ENCODE data around the gene SOX2. TPM values are rescaled to one million over a fixed set of nuclear protein-coding genes. Genes with fewer than 3 reads are reported as not detected.
A peak's percentile ranks its signal among the peaks of the same experiment; 100 is the strongest.

Gene SOX2
- total RNA-seq, 6 experiments from 2014 or later: not detected

GRCh38 chr3:181735911-181736310, 24.2 kb downstream of the SOX2 start:
- ATAC-seq: no peak
- no peaks in the 10 kb centered on the region for H3K9me3 ChIP-seq
- H3K27ac ChIP-seq: no peak overlapping the region
- TF ChIP-seq CTCF (IDR thresholded peaks at IDR 0.05): no peak
- no peak for TF ChIP-seq POLR2A (IDR thresholded peaks at IDR 0.05)
- DNase-seq: no peak
- H3K27me3 ChIP-seq: no peaks in the 10 kb centered on the region
- intact Hi-C loops (cut with DNase I): no loop called here
- no peak overlapping the region for H3K4me3 ChIP-seq
- 70% methylated on average over 5 of the region's 7 CpGs for WGBS (ENCODE audit: insufficient coverage, low coverage, low lambda C conversion rate, missing lambda C conversion rate)
- H3K36me3 ChIP-seq: no peaks in the 10 kb centered on the region
- H3K4me1 ChIP-seq: no peaks in the 10 kb centered on the region

- intact Hi-C loops (cut with DNase I): no loop called here
- DNase-seq: no peak
- Histone ChIP-seq H3K4me3 (no peak overlapping the region), H3K27me3 (peaks cover 0 to 3% of the 10 kb centered on the region in 2 donors), H3K4me1 (peaks cover 0 to 4% (median 0%) of the 10 kb centered on the region in 4 donors), H3K36me3 (no peaks in the 10 kb centered on the region), H3K27ac (no peak overlapping the region), H3K9me3 (no peaks in the 10 kb centered on the region)
- ATAC-seq: peak; percentile 38 to 87 (median 70)
- no peak for TF ChIP-seq POLR2A (IDR thresholded peaks at IDR 0.05)
- no peak for TF ChIP-seq CTCF (IDR thresholded peaks at IDR 0.05)
- WGBS (ENCODE audit: insufficient coverage, low coverage, low lambda C conversion rate, missing lambda C conversion rate): 16% methylated on average over 5 of the region's 5 CpGs
Measured at GRCh38 chr3:181738551-181738950, 26.8 kb downstream of the SOX2 start.

GRCh38 chr3:181739628-181740027, 27.9 kb downstream of the SOX2 start:
- no peaks in the 10 kb centered on the region for H3K9me3 ChIP-seq
- intact Hi-C loops (cut with DNase I): no loop called here
- no peaks in the 10 kb centered on the region for H3K36me3 ChIP-seq
- TF ChIP-seq POLR2A (IDR thresholded peaks at IDR 0.05): no peak
- no peak for TF ChIP-seq CTCF (IDR thresholded peaks at IDR 0.05)
- ATAC-seq (no peak), DNase-seq (no peak)
- peaks cover 0 to 4% (median 0%) of the 10 kb centered on the region in 4 donors for H3K4me1 ChIP-seq
- no peak overlapping the region for H3K27ac ChIP-seq
- H3K27me3 ChIP-seq: peaks cover 0 to 7% of the 10 kb centered on the region in 2 donors
- H3K4me3 ChIP-seq: no peak overlapping the region
- 39% methylated on average over 3 of the region's 4 CpGs for WGBS (ENCODE audit: insufficient coverage, low coverage, low lambda C conversion rate, missing lambda C conversion rate)

GRCh38 chr3:181741417-181741816, 29.7 kb downstream of the SOX2 start:
- ATAC-seq: peak; percentile 79 to 96 (median 87)
- DNase-seq: peak in 2 of 3 donors; percentile 54 to 66
- H3K9me3 ChIP-seq: no peaks in the 10 kb centered on the region
- no peak overlapping the region for H3K27ac ChIP-seq
- no peak overlapping the region for H3K4me3 ChIP-seq
- peaks cover 0 to 4% (median 0%) of the 10 kb centered on the region in 4 donors for H3K4me1 ChIP-seq
- intact Hi-C loops (cut with DNase I): no loop called here
- TF ChIP-seq CTCF (IDR thresholded peaks at IDR 0.05) (no peak), POLR2A (IDR thresholded peaks at IDR 0.05) (no peak)
- no peaks in the 10 kb centered on the region for H3K36me3 ChIP-seq
- 6% methylated on average over 3 of the region's 6 CpGs for WGBS (ENCODE audit: insufficient coverage, low coverage, low lambda C conversion rate, missing lambda C conversion rate)
- peaks cover 0 to 7% of the 10 kb centered on the region in 2 donors for H3K27me3 ChIP-seq

- no peak for DNase-seq
- Histone ChIP-seq H3K27me3 (no peaks in the 10 kb centered on the region), H3K36me3 (no peaks in the 10 kb centered on the region), H3K27ac (no peak overlapping the region), H3K4me3 (no peak overlapping the region), H3K9me3 (no peaks in the 10 kb centered on the region), H3K4me1 (no peaks in the 10 kb centered on the region)
- TF ChIP-seq CTCF (IDR thresholded peaks at IDR 0.05) (no peak), POLR2A (IDR thresholded peaks at IDR 0.05) (no peak)
- intact Hi-C loops (cut with DNase I): no loop called here
- WGBS (ENCODE audit: insufficient coverage, low coverage, low lambda C conversion rate, missing lambda C conversion rate): 74% methylated on average over 5 of the region's 5 CpGs
- no peak for ATAC-seq
Measured at GRCh38 chr3:181752202-181752671, 40.5 kb downstream of the SOX2 start.
